HEK293T (cell line): Measurements from ENCODE around the gene ADGRG1.

Experiments
- ARNT ChIP-seq: fragments of 450-650 bp; IDR thresholded peaks from 2 replicates; pipeline ENCODE4 v1.6.1; 2017; ENCODE audit warnings: mild to moderate bottlenecking
- BHLHE40 ChIP-seq: fragments of 450-650 bp; IDR thresholded peaks from 2 replicates; pipeline ENCODE4 v1.6.1; 2016; ENCODE audit warnings: mild to moderate bottlenecking, moderate library complexity, borderline replicate concordance
- FOXK2 ChIP-seq: fragments of 450-650 bp; IDR thresholded peaks from 2 replicates; pipeline ENCODE4 v1.6.1; 2016; ENCODE audit warnings: mild to moderate bottlenecking
- HDGF ChIP-seq: fragments of 450-650 bp; IDR thresholded peaks from 2 replicates; pipeline ENCODE4 v1.6.1; 2017; ENCODE audit warnings: antibody characterized with exemption, borderline replicate concordance
- SP1 ChIP-seq: fragments of 450-650 bp; IDR thresholded peaks from 2 replicates; pipeline ENCODE4 v1.6.1; 2017
- SUZ12 ChIP-seq: fragments of 450-650 bp; IDR thresholded peaks from 2 replicates; pipeline ENCODE4 v1.6.1; 2016; ENCODE audit warnings: mild to moderate bottlenecking
- TARDBP ChIP-seq: fragments of 450-650 bp; IDR thresholded peaks from 2 replicates; pipeline ENCODE4 v1.6.1; 2016

DNA sequence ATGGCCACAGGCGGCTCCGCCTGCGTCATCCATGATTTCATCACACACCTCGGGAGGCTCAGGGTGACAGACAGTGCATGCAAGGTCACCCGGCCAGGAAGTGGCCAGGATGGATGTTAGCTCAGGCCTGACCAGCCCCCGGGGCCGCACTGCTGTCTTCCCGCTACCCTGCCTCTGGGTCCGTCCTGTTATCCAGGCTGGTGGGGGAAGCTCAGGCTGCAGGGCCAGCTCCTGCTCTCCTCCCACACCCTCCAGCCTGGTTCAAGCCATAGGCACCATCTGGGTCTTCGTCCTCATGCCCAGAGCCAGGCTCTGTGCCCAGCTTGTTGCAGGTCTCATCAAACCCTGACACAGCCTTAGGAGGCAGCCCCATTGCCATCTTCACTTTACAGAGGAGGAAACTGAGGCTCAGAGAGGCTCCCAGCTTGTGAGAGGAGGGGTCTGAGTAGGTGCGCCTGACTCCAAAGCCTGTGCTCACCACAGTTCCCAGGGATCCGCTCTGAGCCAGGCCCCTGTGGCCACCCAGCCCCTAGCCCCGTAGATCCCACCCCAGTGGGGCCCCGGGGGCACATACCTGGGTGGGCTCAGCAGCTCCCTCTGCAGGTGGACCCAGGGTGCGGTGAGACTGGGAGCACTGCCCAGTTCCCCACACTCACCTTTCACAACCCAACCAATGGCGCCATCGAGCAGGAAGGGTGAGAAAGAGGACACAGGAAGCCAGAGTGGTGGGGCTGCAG is 39.3 kb downstream of the ADGRG1 start:
- TF ChIP-seq TARDBP (no peak), FOXK2 (no peak), SUZ12 (no peak), SP1 (no peak), ARNT (no peak), HDGF (no peak), BHLHE40 (no peak)
